ENCODE data around the gene DERA.
"Not testable (repeated sequence)": the region's sequence is repeated elsewhere in the genome, so short reads cannot be mapped to it uniquely, and the experiment has no call there.

DERA gene

GRCh38 chr12:15910864-15911721, at the start of gene DERA:
DERA (plus strand) TSS chr12:15911332; CDS start chr12:15911384, 52 bp downstream.
- in situ Hi-C loops (cut with HindIII; ENCODE audit: low sequenced_read_pairs): loop anchor here (5.0 kb wide), 1 partner anchor 56 kb away; no protein-coding TSS in a partner anchor

GRCh38 chr12:15861404-15861803, 49.7 kb upstream of the DERA start:
- in situ Hi-C loops (cut with HindIII; ENCODE audit: low sequenced_read_pairs): no loop called here

- in situ Hi-C loops (cut with HindIII; ENCODE audit: low sequenced_read_pairs): no loop called here
These were observed 48.3 kb upstream of the DERA start for GRCh38 chr12:15862840-15863239.

GRCh38 chr12:15863372-15863771, 47.8 kb upstream of the DERA start:
- in situ Hi-C loops (cut with HindIII; ENCODE audit: low sequenced_read_pairs): no loop called here

GRCh38 chr12:15863984-15864383, 47.1 kb upstream of the DERA start:
- in situ Hi-C loops (cut with HindIII; ENCODE audit: low sequenced_read_pairs): no loop called here

GRCh38 chr12:15868186-15868585, 42.9 kb upstream of the DERA start:
- in situ Hi-C loops (cut with HindIII; ENCODE audit: low sequenced_read_pairs): no loop called here

- in situ Hi-C loops (cut with HindIII; ENCODE audit: low sequenced_read_pairs): no loop called here
These were observed 37.6 kb upstream of the DERA start for GRCh38 chr12:15873556-15873955.

- in situ Hi-C loops (cut with HindIII; ENCODE audit: low sequenced_read_pairs): not testable (repeated sequence)
These were observed 36.5 kb upstream of the DERA start for GRCh38 chr12:15874556-15875145.

GRCh38 chr12:15875863-15876262, 35.3 kb upstream of the DERA start:
- in situ Hi-C loops (cut with HindIII; ENCODE audit: low sequenced_read_pairs): no loop called here

GRCh38 chr12:15879413-15879812, 31.7 kb upstream of the DERA start:
- in situ Hi-C loops (cut with HindIII; ENCODE audit: low sequenced_read_pairs): no loop called here

- in situ Hi-C loops (cut with HindIII; ENCODE audit: low sequenced_read_pairs): no loop called here
These were observed 30.4 kb upstream of the DERA start for GRCh38 chr12:15880721-15881120.

GRCh38 chr12:15882118-15882971, 28.8 kb upstream of the DERA start, which contains the start of gene STRAP:
STRAP (plus strand) TSS chr12:15882387; CDS start chr12:15882708, 321 bp downstream.
- in situ Hi-C loops (cut with HindIII; ENCODE audit: low sequenced_read_pairs): no loop called here

GRCh38 chr12:15883536-15883935, 27.6 kb upstream of the DERA start:
- in situ Hi-C loops (cut with HindIII; ENCODE audit: low sequenced_read_pairs): no loop called here

GRCh38 chr12:15886372-15887042, 24.6 kb upstream of the DERA start:
- in situ Hi-C loops (cut with HindIII; ENCODE audit: low sequenced_read_pairs): no loop called here

GRCh38 chr12:15887043-15887817, 23.9 kb upstream of the DERA start:
- in situ Hi-C loops (cut with HindIII; ENCODE audit: low sequenced_read_pairs): no loop called here

- in situ Hi-C loops (cut with HindIII; ENCODE audit: low sequenced_read_pairs): no loop called here
These were observed 18.4 kb upstream of the DERA start for GRCh38 chr12:15892645-15893259.

GRCh38 chr12:15893260-15893659, 17.9 kb upstream of the DERA start:
- in situ Hi-C loops (cut with HindIII; ENCODE audit: low sequenced_read_pairs): no loop called here

- in situ Hi-C loops (cut with HindIII; ENCODE audit: low sequenced_read_pairs): no loop called here
These were observed 14.3 kb upstream of the DERA start for GRCh38 chr12:15896867-15897266.

GRCh38 chr12:15897433-15897832, 13.7 kb upstream of the DERA start:
- in situ Hi-C loops (cut with HindIII; ENCODE audit: low sequenced_read_pairs): no loop called here
